Tibial nerve (tissue), 3 donors: ENCODE data around the gene GAL.

Experiments used
- CTCF ChIP-seq, 5 experiments: fragments of 200-600 bp in 3 of 5; fragments of 450-650 bp in 2 of 5; sonication (generic) in 3 of 5; IDR thresholded peaks; one replicate each; pipeline ENCODE4 v1.5.1; 2016 to 2019; ENCODE audit warnings: antibody characterized with exemption in 5 of 5, mild to moderate bottlenecking in 3 of 5, moderate library complexity in 2 of 5
- POLR2A ChIP-seq, 2 donors: fragments of 450-650 bp; IDR thresholded peaks; one replicate each; pipeline ENCODE4 v1.6.1; 2017; ENCODE audit warnings: antibody characterized with exemption in 2 of 2, mild to moderate bottlenecking in 2 of 2, moderate library complexity in 2 of 2

DNA sequence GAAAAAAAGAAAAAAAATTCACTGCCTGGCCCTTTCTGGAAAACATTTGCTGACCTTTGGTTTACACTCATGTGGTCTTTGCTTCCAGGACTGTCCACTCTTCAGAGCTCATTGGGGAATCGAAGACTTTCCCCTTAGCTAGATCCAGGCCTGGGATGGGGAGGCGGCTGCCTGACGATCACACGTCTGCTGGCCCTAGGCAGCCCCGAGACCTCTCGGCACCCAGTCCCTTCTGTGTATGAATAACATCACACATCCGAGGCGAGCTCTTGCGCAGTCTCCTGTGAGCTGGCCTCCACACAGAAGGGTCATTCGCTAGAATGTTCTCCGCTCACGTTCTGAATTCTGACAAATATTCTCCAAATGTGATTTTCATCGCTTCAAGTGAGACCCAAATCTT is 25.7 kb upstream of the GAL start:
- no peak for TF ChIP-seq POLR2A (IDR thresholded peaks at IDR 0.05)
- TF ChIP-seq CTCF (IDR thresholded peaks at IDR 0.05): no peak
